ENCODE data around the gene CD1E. TPM values are rescaled to one million over a fixed set of nuclear protein-coding genes. Genes with fewer than 3 reads are reported as not detected.

The CD1E gene
- total RNA-seq, 2 experiments from 2014 or later: not detected

DNA sequence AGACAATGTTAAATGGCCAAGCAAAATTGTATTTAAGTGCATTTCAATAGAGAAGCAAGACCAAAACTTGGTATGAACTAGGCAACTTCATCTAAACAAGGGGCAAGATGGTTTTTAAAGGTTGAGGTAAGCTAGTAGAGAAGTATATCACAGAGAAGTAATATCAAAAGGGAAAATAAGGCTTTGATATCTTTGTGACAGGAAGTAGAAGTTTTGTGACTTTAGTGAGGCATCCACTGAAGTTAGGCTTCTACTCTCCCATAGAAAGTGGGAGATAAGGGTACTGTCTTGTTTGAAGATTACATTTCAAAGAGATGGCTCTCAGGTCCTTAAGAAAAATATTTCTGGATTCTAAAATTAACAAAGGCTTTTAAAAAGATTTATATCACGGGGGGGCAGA lies 36.6 kb downstream of the CD1E start:
- no peak overlapping the region for H3K27ac ChIP-seq (ENCODE audit: low read depth in 1 of 2, low read length in 2 of 2)
- no peaks in the 10 kb centered on the region for H3K36me3 ChIP-seq (ENCODE audit: insufficient read depth, low read length)
- Mint-ChIP-seq H3K27me3 (no peaks in the 10 kb centered on the region), H3K9me3 (no peaks in the 10 kb centered on the region), H3K4me3 (no peak overlapping the region), H3K4me1 (ENCODE audit: low read depth) (peaks cover 7% of the 10 kb centered on the region), H3K27ac (no peak overlapping the region), H3K36me3 (ENCODE audit: low read depth) (no peaks in the 10 kb centered on the region)
- CTCF ChIA-PET: no interaction called here
- TF ChIP-seq, protein P1, sequence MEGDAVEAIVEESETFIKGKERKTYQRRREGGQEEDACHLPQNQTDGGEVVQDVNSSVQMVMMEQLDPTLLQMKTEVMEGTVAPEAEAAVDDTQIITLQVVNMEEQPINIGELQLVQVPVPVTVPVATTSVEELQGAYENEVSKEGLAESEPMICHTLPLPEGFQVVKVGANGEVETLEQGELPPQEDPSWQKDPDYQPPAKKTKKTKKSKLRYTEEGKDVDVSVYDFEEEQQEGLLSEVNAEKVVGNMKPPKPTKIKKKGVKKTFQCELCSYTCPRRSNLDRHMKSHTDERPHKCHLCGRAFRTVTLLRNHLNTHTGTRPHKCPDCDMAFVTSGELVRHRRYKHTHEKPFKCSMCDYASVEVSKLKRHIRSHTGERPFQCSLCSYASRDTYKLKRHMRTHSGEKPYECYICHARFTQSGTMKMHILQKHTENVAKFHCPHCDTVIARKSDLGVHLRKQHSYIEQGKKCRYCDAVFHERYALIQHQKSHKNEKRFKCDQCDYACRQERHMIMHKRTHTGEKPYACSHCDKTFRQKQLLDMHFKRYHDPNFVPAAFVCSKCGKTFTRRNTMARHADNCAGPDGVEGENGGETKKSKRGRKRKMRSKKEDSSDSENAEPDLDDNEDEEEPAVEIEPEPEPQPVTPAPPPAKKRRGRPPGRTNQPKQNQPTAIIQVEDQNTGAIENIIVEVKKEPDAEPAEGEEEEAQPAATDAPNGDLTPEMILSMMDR (IDR thresholded peaks at IDR 0.05): no peak
- no peak overlapping the region for H3K4me3 ChIP-seq (ENCODE audit: low read length)
- ATAC-seq (ENCODE audit: poor library complexity) (no peak), DNase-seq (no peak)
- no peaks in the 10 kb centered on the region for H3K9me3 ChIP-seq (ENCODE audit: control insufficient read depth in 1 of 2, insufficient read depth in 1 of 2, low read length in 2 of 2)
- H3K27me3 ChIP-seq (ENCODE audit: control insufficient read depth in 1 of 2, insufficient read depth in 2 of 2, low read length in 2 of 2): peaks cover 0 to 3% of the 10 kb centered on the region in 2 experiments
- intact Hi-C loops (cut with DNase I, micrococcal nuclease): no loop called here
- no peaks in the 10 kb centered on the region for H3K4me1 ChIP-seq (ENCODE audit: insufficient read depth, low read length)
- POLR2A ChIA-PET: interaction anchor here (0.9 kb wide), 1 partner anchor 69 kb away, joined by 3 read pairs; no protein-coding TSS in a partner anchor

DNA sequence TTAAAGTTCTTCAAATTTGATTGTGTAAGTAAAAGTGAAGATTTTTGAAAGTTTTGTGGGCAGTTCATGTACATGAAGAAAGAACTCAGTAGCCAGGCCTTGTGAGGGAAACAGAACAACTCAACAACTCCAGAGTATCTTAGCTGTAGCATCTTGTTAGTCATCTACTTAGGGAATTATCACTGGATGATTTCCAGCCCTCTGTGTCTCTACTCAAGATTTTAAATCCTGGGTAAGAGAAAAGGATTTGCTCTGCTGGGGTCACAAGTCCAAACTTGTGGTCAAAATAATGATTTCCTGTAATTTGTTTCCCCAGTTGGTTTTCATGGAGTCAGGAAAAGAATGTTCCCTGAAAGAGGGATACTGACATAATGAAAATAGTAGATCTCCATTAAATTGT lies 37.4 kb downstream of the CD1E start:
- Mint-ChIP-seq H3K9me3 (no peaks in the 10 kb centered on the region), H3K4me3 (no peak overlapping the region), H3K36me3 (ENCODE audit: low read depth) (no peaks in the 10 kb centered on the region), H3K27ac (no peak overlapping the region), H3K4me1 (ENCODE audit: low read depth) (peaks cover 7% of the 10 kb centered on the region), H3K27me3 (no peaks in the 10 kb centered on the region)
- ChIA-PET CTCF (no interaction called here), POLR2A (no interaction called here)
- DNase-seq (no peak), ATAC-seq (ENCODE audit: poor library complexity) (no peak)
- Histone ChIP-seq H3K4me3 (ENCODE audit: low read length) (no peak overlapping the region), H3K27me3 (ENCODE audit: control insufficient read depth in 1 of 2, insufficient read depth in 2 of 2, low read length in 2 of 2) (peaks cover 0 to 3% of the 10 kb centered on the region in 2 experiments), H3K27ac (ENCODE audit: low read depth in 1 of 2, low read length in 2 of 2) (no peak overlapping the region), H3K9me3 (ENCODE audit: control insufficient read depth in 1 of 2, insufficient read depth in 1 of 2, low read length in 2 of 2) (no peaks in the 10 kb centered on the region), H3K4me1 (ENCODE audit: insufficient read depth, low read length) (no peaks in the 10 kb centered on the region), H3K36me3 (ENCODE audit: insufficient read depth, low read length) (no peaks in the 10 kb centered on the region)
- TF ChIP-seq, protein P1 (IDR thresholded peaks at IDR 0.05): no peak
- intact Hi-C loops (cut with DNase I, micrococcal nuclease): no loop called here

DNA sequence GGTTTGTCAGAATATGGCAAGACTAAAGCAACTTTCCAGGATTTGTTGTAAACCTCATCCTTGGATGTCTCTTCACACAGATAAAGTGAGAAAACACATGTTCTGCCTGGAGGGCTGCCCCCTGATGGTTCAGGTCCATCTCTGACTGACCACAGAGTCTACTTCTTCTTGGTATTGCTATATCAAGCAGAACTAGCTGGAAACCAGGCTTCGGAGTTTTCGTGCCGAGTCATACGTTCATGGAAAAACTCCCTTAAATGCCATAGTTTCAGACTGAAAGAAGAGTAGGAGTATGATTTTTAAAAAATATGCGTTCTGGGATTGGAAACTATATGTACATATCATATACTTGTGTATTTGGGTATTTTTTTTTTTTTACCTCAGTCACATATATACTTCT lies 39.8 kb downstream of the CD1E start:
- Mint-ChIP-seq H3K4me1 (ENCODE audit: low read depth) (peaks cover 7% of the 10 kb centered on the region), H3K27ac (no peak overlapping the region), H3K9me3 (no peaks in the 10 kb centered on the region), H3K27me3 (no peaks in the 10 kb centered on the region), H3K36me3 (ENCODE audit: low read depth) (no peaks in the 10 kb centered on the region), H3K4me3 (no peak overlapping the region)
- Histone ChIP-seq H3K36me3 (ENCODE audit: insufficient read depth, low read length) (no peaks in the 10 kb centered on the region), H3K27me3 (ENCODE audit: control insufficient read depth in 1 of 2, insufficient read depth in 2 of 2, low read length in 2 of 2) (peaks cover 3% of the 10 kb centered on the region in 2 experiments), H3K9me3 (ENCODE audit: control insufficient read depth in 1 of 2, insufficient read depth in 1 of 2, low read length in 2 of 2) (no peaks in the 10 kb centered on the region), H3K27ac (ENCODE audit: low read depth in 1 of 2, low read length in 2 of 2) (no peak overlapping the region), H3K4me1 (ENCODE audit: insufficient read depth, low read length) (no peaks in the 10 kb centered on the region), H3K4me3 (ENCODE audit: low read length) (no peak overlapping the region)
- CTCF ChIA-PET: no interaction called here
- DNase-seq (no peak), ATAC-seq (ENCODE audit: poor library complexity) (no peak)
- POLR2A ChIA-PET: no interaction called here
- TF ChIP-seq, protein P1 (IDR thresholded peaks at IDR 0.05): no peak
- intact Hi-C loops (cut with DNase I, micrococcal nuclease): no loop called here

Data from CD4-positive, alpha-beta T cell (primary cell).